Astrocyte of the cerebellum (primary cell): Measurements from ENCODE around the gene SPTBN1.

Source experiments
- DNase-seq: peaks from one replicate; pipeline ENCODE4 v3.0.0-alpha.2; 2011; ENCODE audit warnings: low read depth
- H3K4me3 ChIP-seq: 2 replicates; pipeline ENCODE4 v1.5.1; 2011; ENCODE audit warnings: mild to moderate bottlenecking, low read depth, low read length, moderate library complexity
- in situ Hi-C: cut with HindIII; loops from 2 replicates; pipeline ENCODE4 v1.10.0; 2017; ENCODE audit warnings: low sequenced_read_pairs
- TF ChIP-seq, protein P1 (sequence below): IDR thresholded peaks from 2 replicates; pipeline ENCODE4 v1.5.1; 2012; ENCODE audit warnings: low read length, low read depth, moderate library complexity, mild to moderate bottlenecking; ENCODE audit errors: missing control alignments

SPTBN1 gene

GRCh38 chr2:54629914-54630857 lies 174.1 kb downstream of the SPTBN1 start:
- in situ Hi-C loops = no loop called here
- no peak for DNase-seq
- H3K4me3 ChIP-seq = no peak overlapping the region
- TF ChIP-seq, protein P1, sequence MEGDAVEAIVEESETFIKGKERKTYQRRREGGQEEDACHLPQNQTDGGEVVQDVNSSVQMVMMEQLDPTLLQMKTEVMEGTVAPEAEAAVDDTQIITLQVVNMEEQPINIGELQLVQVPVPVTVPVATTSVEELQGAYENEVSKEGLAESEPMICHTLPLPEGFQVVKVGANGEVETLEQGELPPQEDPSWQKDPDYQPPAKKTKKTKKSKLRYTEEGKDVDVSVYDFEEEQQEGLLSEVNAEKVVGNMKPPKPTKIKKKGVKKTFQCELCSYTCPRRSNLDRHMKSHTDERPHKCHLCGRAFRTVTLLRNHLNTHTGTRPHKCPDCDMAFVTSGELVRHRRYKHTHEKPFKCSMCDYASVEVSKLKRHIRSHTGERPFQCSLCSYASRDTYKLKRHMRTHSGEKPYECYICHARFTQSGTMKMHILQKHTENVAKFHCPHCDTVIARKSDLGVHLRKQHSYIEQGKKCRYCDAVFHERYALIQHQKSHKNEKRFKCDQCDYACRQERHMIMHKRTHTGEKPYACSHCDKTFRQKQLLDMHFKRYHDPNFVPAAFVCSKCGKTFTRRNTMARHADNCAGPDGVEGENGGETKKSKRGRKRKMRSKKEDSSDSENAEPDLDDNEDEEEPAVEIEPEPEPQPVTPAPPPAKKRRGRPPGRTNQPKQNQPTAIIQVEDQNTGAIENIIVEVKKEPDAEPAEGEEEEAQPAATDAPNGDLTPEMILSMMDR = no peak

DNA sequence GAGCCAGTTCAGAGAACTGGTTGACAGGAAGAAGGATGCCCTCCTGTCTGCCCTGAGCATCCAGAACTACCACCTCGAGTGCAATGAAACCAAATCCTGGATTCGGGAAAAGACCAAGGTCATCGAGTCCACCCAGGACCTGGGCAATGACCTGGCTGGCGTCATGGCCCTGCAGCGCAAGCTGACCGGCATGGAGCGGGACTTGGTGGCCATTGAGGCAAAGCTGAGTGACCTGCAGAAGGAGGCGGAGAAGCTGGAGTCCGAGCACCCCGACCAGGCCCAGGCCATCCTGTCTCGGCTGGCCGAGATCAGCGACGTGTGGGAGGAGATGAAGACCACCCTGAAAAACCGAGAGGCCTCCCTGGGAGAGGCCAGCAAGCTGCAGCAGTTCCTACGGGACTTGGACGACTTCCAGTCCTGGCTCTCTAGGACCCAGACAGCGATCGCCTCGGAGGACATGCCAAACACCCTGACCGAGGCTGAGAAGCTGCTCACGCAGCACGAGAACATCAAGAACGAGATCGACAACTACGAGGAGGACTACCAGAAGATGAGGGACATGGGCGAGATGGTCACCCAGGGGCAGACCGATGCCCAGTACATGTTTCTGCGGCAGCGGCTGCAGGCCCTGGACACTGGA lies 174.9 kb downstream of the SPTBN1 start:
- no peak for DNase-seq
- TF ChIP-seq, protein P1 = no peak
- in situ Hi-C loops = no loop called here

GRCh38 chr2:54631755-54632154 lies 175.6 kb downstream of the SPTBN1 start:
- TF ChIP-seq, protein P1 = no peak
- in situ Hi-C loops = no loop called here
- DNase-seq = no peak
- no peak overlapping the region for H3K4me3 ChIP-seq

More for the DNA sequence above, 174.9 kb downstream of the SPTBN1 start:
- no peak overlapping the region for H3K4me3 ChIP-seq

DNA sequence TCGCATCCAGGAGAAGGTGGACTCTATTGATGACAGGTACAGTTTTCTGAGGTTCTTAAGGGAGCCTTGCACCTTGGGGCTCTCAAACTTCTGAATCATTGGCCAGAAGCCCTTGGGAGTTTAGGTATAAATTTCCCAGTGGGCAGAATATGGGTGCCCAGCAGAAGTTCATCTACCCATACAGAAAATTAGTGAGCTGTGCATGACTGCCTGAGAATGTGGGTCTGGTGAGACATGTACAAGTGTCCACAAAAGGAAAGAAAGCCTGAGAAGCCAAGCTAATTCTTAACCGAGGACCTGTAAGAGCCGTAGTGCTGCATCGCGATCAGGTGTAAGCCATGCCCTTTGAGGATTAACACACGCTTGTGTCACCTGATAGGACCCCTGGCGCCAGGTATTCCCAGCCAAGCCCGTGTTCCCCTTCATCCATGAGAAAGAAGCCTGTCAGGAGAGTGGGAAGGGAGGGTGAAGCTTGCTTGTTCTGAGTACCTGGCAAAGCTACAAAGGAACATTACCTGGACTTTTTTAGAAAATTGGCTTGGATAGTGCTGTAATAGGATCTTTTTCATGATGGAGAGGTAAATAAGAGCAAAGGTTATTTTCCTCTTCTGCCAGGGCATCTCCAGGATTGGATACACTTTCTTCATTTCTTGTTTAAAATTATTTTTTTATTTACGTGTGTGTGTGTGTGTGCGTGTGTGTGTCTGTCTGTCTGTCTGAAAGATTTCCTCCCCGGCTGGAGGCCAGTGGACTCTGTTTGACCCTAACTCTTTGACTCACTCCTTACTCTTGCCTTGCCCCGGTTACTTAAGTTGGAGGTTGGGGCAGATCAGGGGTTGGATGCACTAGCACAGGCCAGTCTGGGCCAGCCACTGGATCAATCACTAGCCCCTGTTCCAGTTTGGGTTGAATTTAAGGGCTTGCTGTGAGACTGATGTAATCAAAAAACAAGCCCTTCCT lies 176.9 kb downstream of the SPTBN1 start:
- H3K4me3 ChIP-seq = no peak overlapping the region
- in situ Hi-C loops = no loop called here
- no peak for DNase-seq
- TF ChIP-seq, protein P1 = no peak

GRCh38 chr2:54634021-54634420 lies 177.9 kb downstream of the SPTBN1 start:
- H3K4me3 ChIP-seq = no peak overlapping the region
- DNase-seq = no peak
- TF ChIP-seq, protein P1 = no peak
- in situ Hi-C loops = no loop called here
